Activated CD4-positive, alpha-beta T cell treated with anti-CD3 and anti-CD28 coated beads, Interleukin-2, amount 50 U/mL, for 4 hours (primary cell): Measurements from ENCODE around the gene KRTAP20-2.

Source experiments
- DNase-seq, 2 experiments: peaks; one replicate each; pipeline ENCODE4 v3.0.0-alpha.2; 2020

The KRTAP20-2 gene

GRCh38 chr21:30676737-30677136, 41.7 kb downstream of the KRTAP20-2 start:
- DNase-seq = no peak

DNA sequence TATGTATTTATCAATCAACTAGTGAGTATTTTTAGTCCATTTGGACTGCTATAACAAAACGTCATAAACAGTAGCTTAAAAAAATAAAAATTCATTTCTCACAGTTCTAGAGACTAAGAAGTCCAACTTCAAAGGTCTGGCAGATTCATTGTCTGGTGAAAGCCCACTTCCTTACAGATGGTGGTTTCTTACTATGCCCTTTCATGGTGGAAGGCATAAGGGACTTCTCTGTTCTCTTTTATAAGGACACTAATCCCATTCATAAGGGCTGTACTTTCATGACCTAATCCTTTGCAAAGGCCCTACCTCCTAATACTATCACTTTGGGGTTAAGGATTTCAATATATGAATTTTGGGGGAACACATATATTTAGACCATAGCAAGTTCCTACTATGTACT, 45.6 kb downstream of the KRTAP20-2 start:
- no peak for DNase-seq

- DNase-seq = no peak
Observed at GRCh38 chr21:30684506-30684905, 49.5 kb downstream of the KRTAP20-2 start.
